SW480 (cell line): ENCODE data around the gene DUOX1.

Source experiments
- DNase-seq: peaks from one replicate; pipeline ENCODE4 v3.0.0-alpha.2; 2016; ENCODE audit warnings: low spot score

Gene DUOX1

GRCh38 chr15:45187894-45188830, 58.4 kb downstream of the DUOX1 start, which contains the start of gene SHF:
Gene SHF (minus strand): TSS chr15:45187966. CDS start chr15:45187951, 15 bp downstream.
- DNase-seq, result peak; percentile 61

DNA sequence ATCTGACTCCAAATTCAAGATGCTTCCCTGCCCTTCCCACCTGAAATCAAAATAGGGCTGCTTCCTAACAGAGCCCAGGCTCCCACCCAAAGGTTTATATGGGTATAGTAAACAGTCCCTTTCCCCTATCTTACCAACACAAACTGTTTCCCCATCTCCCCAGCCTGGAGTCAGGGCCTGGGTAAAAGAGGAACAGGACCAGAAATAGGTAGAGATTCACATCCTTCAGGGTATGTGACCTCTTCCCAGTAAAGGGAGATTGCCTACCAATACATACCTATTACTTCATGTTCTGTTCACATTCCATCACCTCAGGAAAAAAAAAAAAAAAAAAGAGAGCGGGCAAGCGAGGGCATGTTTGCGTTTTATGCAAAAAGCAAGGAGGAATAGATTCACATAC, 67.7 kb downstream of the DUOX1 start:
- DNase-seq, result no peak

- DNase-seq, result peak; percentile 95
These were observed 68.7 kb downstream of the DUOX1 start for GRCh38 chr15:45198337-45199135.

GRCh38 chr15:45199136-45199810, 69.5 kb downstream of the DUOX1 start:
- peak; percentile 68 for DNase-seq

GRCh38 chr15:45200001-45200798, 70.4 kb downstream of the DUOX1 start:
- peak; percentile 94 for DNase-seq

DNA sequence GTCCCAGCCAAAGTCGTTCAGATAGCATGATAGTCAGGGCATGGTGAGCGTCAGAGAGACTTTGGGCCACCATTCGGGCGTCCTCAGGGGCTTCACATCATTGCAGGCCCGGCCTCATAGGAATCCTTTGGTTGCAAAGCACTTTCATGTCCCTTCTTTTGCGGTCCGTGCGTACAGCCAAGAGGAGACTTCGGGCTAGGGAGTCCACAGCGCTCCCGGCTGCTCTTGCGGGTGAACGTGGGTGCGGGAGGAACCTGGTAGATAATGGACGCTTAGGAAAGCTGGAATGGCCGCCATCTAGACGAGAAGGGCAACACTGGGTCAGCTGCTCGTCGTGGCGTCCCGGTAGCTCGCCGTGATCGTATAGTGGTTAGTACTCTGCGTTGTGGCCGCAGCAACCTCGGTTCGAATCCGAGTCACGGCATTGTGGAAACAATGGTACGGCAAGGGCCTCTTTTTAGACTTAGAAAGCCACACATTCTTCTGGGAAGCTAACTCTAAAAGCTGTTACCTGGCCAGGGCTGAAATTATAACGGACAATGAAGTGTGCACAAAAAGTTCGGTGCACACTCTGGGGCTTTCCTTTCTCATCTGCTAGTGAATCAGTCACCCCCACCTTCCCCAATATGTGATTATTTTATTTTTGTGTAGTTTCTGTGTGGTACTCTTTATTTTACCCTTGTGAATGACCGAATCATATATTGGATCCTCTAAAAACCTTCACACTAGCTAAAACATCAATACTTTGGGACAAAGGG, 71.2 kb downstream of the DUOX1 start:
- peak; percentile 82 for DNase-seq

DNA sequence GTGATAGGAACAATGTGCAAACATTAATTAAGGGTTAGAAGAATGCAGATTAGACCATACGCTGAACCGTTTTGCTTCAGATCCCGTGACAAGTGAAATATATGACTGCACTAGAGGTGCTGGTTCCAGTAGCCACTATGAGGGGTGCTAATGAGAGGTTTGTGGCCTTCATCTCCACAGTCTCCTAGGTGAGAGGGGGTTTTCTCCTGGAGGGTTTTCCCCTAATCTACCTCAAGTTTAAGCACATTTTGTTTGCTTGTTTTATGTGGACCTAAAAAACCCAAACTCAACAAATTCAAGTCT, 71.7 kb downstream of the DUOX1 start:
- DNase-seq, result no peak

- DNase-seq, result no peak
These were observed 72.1 kb downstream of the DUOX1 start for GRCh38 chr15:45201869-45202268.

DNA sequence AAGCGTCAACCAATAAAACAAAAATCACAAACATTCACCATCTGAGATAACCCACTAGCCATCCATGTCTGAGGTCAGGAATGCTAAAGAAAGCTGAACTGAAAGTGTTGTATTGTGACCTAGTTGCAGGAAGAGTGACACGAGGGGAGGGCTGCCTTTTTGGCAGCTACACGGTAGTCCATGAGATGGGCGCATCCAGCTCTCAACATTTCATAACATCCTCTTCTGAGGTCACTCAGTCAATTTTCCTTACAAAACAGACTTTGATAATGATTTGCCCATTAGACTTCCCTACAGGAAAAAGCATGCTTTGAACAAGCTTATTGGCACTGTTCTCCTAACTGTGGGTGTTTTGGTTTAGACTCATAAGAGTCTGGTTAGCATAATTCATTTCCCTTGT, 73.4 kb downstream of the DUOX1 start:
- DNase-seq, result no peak

DNA sequence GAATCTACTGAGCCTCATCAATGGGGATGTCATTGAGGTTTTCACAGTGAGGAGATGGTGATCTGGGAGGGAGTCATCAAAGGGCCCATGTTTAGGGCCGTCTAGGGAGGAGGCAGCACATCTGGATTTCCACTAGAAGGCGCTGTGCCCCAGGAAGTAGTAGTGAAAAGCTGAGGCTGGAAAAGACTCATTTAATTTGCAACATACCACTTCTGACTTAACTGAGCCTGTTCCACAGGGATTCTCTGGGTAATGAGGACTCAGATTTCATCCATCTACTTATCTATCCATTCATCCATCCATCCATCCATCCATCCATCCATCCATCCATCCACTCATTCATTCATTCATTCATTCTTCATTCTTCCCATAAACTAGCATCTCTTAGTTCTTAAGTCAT, 75.4 kb downstream of the DUOX1 start:
- peak; percentile 75 for DNase-seq

- DNase-seq, result no peak
These were observed 82.7 kb downstream of the DUOX1 start for GRCh38 chr15:45212493-45212892.
